ENCODE data around the gene SNX8. TPM values are rescaled to one million over a fixed set of nuclear protein-coding genes. Genes with fewer than 3 reads are reported as not detected.

SNX8 gene
- total and polyA plus RNA-seq, 2 of the 8 experiments (the other 6 are each of a cell fraction or from before 2014, with no cell fraction given), result 46.2 to 70.8 TPM

- TF ChIP-seq YY1 (IDR thresholded peaks at IDR 0.05; ENCODE audit: low read depth, low read length) (0 out of 2 replicates have a peak, but pooled peaks have one; percentile 40), RAD21 (IDR thresholded peaks at IDR 0.05 in 1 of 2, conservative IDR thresholded peaks at IDR 0.05 in 1 of 2; ENCODE audit: low read depth in 2 of 2, low read length in 2 of 2) (peak; percentile 75 to 78)
- TF ChIP-seq, protein P1, sequence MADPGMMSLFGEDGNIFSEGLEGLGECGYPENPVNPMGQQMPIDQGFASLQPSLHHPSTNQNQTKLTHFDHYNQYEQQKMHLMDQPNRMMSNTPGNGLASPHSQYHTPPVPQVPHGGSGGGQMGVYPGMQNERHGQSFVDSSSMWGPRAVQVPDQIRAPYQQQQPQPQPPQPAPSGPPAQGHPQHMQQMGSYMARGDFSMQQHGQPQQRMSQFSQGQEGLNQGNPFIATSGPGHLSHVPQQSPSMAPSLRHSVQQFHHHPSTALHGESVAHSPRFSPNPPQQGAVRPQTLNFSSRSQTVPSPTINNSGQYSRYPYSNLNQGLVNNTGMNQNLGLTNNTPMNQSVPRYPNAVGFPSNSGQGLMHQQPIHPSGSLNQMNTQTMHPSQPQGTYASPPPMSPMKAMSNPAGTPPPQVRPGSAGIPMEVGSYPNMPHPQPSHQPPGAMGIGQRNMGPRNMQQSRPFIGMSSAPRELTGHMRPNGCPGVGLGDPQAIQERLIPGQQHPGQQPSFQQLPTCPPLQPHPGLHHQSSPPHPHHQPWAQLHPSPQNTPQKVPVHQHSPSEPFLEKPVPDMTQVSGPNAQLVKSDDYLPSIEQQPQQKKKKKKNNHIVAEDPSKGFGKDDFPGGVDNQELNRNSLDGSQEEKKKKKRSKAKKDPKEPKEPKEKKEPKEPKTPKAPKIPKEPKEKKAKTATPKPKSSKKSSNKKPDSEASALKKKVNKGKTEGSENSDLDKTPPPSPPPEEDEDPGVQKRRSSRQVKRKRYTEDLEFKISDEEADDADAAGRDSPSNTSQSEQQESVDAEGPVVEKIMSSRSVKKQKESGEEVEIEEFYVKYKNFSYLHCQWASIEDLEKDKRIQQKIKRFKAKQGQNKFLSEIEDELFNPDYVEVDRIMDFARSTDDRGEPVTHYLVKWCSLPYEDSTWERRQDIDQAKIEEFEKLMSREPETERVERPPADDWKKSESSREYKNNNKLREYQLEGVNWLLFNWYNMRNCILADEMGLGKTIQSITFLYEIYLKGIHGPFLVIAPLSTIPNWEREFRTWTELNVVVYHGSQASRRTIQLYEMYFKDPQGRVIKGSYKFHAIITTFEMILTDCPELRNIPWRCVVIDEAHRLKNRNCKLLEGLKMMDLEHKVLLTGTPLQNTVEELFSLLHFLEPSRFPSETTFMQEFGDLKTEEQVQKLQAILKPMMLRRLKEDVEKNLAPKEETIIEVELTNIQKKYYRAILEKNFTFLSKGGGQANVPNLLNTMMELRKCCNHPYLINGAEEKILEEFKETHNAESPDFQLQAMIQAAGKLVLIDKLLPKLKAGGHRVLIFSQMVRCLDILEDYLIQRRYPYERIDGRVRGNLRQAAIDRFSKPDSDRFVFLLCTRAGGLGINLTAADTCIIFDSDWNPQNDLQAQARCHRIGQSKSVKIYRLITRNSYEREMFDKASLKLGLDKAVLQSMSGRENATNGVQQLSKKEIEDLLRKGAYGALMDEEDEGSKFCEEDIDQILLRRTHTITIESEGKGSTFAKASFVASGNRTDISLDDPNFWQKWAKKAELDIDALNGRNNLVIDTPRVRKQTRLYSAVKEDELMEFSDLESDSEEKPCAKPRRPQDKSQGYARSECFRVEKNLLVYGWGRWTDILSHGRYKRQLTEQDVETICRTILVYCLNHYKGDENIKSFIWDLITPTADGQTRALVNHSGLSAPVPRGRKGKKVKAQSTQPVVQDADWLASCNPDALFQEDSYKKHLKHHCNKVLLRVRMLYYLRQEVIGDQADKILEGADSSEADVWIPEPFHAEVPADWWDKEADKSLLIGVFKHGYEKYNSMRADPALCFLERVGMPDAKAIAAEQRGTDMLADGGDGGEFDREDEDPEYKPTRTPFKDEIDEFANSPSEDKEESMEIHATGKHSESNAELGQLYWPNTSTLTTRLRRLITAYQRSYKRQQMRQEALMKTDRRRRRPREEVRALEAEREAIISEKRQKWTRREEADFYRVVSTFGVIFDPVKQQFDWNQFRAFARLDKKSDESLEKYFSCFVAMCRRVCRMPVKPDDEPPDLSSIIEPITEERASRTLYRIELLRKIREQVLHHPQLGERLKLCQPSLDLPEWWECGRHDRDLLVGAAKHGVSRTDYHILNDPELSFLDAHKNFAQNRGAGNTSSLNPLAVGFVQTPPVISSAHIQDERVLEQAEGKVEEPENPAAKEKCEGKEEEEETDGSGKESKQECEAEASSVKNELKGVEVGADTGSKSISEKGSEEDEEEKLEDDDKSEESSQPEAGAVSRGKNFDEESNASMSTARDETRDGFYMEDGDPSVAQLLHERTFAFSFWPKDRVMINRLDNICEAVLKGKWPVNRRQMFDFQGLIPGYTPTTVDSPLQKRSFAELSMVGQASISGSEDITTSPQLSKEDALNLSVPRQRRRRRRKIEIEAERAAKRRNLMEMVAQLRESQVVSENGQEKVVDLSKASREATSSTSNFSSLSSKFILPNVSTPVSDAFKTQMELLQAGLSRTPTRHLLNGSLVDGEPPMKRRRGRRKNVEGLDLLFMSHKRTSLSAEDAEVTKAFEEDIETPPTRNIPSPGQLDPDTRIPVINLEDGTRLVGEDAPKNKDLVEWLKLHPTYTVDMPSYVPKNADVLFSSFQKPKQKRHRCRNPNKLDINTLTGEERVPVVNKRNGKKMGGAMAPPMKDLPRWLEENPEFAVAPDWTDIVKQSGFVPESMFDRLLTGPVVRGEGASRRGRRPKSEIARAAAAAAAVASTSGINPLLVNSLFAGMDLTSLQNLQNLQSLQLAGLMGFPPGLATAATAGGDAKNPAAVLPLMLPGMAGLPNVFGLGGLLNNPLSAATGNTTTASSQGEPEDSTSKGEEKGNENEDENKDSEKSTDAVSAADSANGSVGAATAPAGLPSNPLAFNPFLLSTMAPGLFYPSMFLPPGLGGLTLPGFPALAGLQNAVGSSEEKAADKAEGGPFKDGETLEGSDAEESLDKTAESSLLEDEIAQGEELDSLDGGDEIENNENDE (IDR thresholded peaks at IDR 0.05; ENCODE audit: insufficient replicate concordance, low read length), result no peak
Observed at GRCh38 chr7:2247141-2247995, 66.9 kb downstream of the SNX8 start (continued).
